Measurements from ENCODE around the gene SCEL. TPM values are rescaled to one million over a fixed set of nuclear protein-coding genes. Genes with fewer than 3 reads are reported as not detected.
"Not testable (repeated sequence)": the region's sequence is repeated elsewhere in the genome, so short reads cannot be mapped to it uniquely, and the experiment has no call there.

SCEL gene
- total RNA-seq, 1 donor from 2014 or later = not detected

DNA sequence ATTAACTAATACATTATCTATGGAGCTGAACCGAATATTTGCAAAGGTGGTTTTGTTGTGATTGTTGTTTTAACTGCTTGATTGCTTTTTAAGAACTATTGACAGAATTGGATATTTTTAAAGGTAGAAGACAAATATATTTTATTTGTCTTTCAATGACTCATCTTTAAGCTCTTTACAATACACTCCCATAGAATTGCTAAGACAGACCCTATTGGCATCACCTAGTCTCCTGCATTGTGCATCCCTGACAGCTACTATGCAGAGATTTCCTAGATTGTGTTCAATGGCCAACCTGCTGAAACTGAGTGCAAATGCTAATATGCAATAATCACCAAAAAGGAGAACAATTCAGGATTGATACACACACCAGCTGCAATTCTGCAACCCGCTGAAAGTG lies 19.7 kb upstream of the SCEL start:
- Mint-ChIP-seq H3K36me3 (no peaks in the 10 kb centered on the region), H3K4me3 (no peak overlapping the region), H3K27me3 (ENCODE audit: insufficient read depth, low read depth) (no peaks in the 10 kb centered on the region), H3K9me3 (no peaks in the 10 kb centered on the region), H3K4me1 (no peaks in the 10 kb centered on the region), H3K27ac (no peak overlapping the region)
- no peak for DNase-seq (ENCODE audit: low spot score)
- Histone ChIP-seq H3K36me3 (no peaks in the 10 kb centered on the region), H3K79me2 (ENCODE audit: low read depth) (no peaks in the 10 kb centered on the region), H3K9me3 (ENCODE audit: low read depth) (no peaks in the 10 kb centered on the region), H4K20me1 (ENCODE audit: low read depth) (no peaks in the 10 kb centered on the region), H3F3A (ENCODE audit: low read depth) (no peaks in the 10 kb centered on the region), H3K27ac (no peak overlapping the region), H3K4me2 (no peak overlapping the region), H3K4me3 (no peak overlapping the region), H3K27me3 (no peaks in the 10 kb centered on the region), H3K9ac (no peak overlapping the region), H3K4me1 (no peaks in the 10 kb centered on the region), H2AFZ (replicated peaks) (no peak overlapping the region)
- TF ChIP-seq EZH2 (IDR thresholded peaks at IDR 0.05) (no peak), EZH2phosphoT487 (IDR thresholded peaks at IDR 0.05) (no peak)
- TF ChIP-seq, protein P1, sequence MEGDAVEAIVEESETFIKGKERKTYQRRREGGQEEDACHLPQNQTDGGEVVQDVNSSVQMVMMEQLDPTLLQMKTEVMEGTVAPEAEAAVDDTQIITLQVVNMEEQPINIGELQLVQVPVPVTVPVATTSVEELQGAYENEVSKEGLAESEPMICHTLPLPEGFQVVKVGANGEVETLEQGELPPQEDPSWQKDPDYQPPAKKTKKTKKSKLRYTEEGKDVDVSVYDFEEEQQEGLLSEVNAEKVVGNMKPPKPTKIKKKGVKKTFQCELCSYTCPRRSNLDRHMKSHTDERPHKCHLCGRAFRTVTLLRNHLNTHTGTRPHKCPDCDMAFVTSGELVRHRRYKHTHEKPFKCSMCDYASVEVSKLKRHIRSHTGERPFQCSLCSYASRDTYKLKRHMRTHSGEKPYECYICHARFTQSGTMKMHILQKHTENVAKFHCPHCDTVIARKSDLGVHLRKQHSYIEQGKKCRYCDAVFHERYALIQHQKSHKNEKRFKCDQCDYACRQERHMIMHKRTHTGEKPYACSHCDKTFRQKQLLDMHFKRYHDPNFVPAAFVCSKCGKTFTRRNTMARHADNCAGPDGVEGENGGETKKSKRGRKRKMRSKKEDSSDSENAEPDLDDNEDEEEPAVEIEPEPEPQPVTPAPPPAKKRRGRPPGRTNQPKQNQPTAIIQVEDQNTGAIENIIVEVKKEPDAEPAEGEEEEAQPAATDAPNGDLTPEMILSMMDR (IDR thresholded peaks at IDR 0.05) = no peak

DNA sequence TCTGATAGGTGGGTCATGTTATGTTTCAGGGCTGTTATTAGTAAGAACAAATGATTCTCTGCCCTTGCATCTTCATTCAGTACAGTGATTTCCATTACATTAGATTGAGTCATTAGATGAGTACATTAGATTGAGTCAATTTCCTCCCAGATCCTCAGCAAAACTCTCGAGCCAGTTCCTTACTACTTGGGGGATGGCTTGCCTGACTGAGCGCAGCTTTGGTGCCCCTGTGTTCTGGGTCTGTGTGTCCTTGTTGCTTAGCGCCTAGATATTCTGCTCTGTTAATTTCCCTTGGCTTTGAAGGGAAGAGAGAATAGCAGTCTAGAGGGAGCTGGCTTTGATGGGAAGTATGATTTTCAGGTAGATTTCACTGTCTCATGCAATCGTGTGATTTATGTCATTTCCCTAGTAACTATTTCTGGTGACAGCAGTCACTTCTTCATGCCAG lies 19.1 kb upstream of the SCEL start:
- Histone ChIP-seq H3K4me2 (no peak overlapping the region), H3K9ac (no peak overlapping the region), H4K20me1 (ENCODE audit: low read depth) (no peaks in the 10 kb centered on the region), H3K36me3 (no peaks in the 10 kb centered on the region), H3K27me3 (no peaks in the 10 kb centered on the region), H3K79me2 (ENCODE audit: low read depth) (no peaks in the 10 kb centered on the region), H3K4me3 (no peak overlapping the region), H3K27ac (no peak overlapping the region), H3F3A (ENCODE audit: low read depth) (no peaks in the 10 kb centered on the region), H3K4me1 (no peaks in the 10 kb centered on the region), H3K9me3 (ENCODE audit: low read depth) (no peaks in the 10 kb centered on the region), H2AFZ (replicated peaks) (no peak overlapping the region)
- Mint-ChIP-seq H3K4me1 (no peaks in the 10 kb centered on the region), H3K4me3 (no peak overlapping the region), H3K27me3 (ENCODE audit: insufficient read depth, low read depth) (no peaks in the 10 kb centered on the region), H3K9me3 (no peaks in the 10 kb centered on the region), H3K27ac (no peak overlapping the region), H3K36me3 (no peaks in the 10 kb centered on the region)
- no peak for DNase-seq (ENCODE audit: low spot score)
- TF ChIP-seq EZH2phosphoT487 (IDR thresholded peaks at IDR 0.05) = no peak
- TF ChIP-seq EZH2 (IDR thresholded peaks at IDR 0.05) = no peak
- TF ChIP-seq, protein P1 (IDR thresholded peaks at IDR 0.05) = no peak

DNA sequence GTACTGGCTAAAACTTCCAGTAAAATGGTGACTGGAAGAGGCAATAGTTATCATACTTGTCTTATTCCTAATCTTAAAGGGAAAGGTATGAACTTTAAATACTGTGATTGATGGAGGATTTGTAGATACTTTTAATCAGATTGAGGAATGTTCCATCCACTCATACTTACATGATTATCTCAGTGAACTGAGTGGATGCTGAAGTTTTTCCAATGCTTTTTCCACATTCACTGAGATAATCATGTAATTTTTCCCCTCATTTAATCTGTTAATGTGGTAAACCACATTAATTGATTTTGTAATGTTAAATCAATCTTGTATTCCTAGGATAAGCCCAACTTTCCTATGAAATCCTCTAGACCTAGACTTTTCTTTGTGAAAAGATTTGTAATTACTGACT lies 17.2 kb upstream of the SCEL start:
- H2AFZ ChIP-seq (replicated peaks) = no peak overlapping the region
- Mint-ChIP-seq H3K9me3 (no peaks in the 10 kb centered on the region), H3K27me3 (ENCODE audit: insufficient read depth, low read depth) (no peaks in the 10 kb centered on the region), H3K36me3 (no peaks in the 10 kb centered on the region), H3K4me3 (no peak overlapping the region), H3K27ac (no peak overlapping the region), H3K4me1 (no peaks in the 10 kb centered on the region)
- no peaks in the 10 kb centered on the region for H3F3A ChIP-seq (ENCODE audit: low read depth)
- H3K4me1 ChIP-seq = peaks cover 7% of the 10 kb centered on the region
- H3K4me2 ChIP-seq = no peak overlapping the region
- no peaks in the 10 kb centered on the region for H3K27me3 ChIP-seq
- no peak for DNase-seq (ENCODE audit: low spot score)
- no peaks in the 10 kb centered on the region for H3K9me3 ChIP-seq (ENCODE audit: low read depth)
- H3K27ac ChIP-seq = no peak overlapping the region
- H3K4me3 ChIP-seq = no peak overlapping the region
- no peak for TF ChIP-seq EZH2phosphoT487 (IDR thresholded peaks at IDR 0.05)
- TF ChIP-seq, protein P1 (IDR thresholded peaks at IDR 0.05) = no peak
- no peaks in the 10 kb centered on the region for H3K79me2 ChIP-seq (ENCODE audit: low read depth)
- H4K20me1 ChIP-seq (ENCODE audit: low read depth) = no peaks in the 10 kb centered on the region
- no peaks in the 10 kb centered on the region for H3K36me3 ChIP-seq
- H3K9ac ChIP-seq = no peak overlapping the region

DNA sequence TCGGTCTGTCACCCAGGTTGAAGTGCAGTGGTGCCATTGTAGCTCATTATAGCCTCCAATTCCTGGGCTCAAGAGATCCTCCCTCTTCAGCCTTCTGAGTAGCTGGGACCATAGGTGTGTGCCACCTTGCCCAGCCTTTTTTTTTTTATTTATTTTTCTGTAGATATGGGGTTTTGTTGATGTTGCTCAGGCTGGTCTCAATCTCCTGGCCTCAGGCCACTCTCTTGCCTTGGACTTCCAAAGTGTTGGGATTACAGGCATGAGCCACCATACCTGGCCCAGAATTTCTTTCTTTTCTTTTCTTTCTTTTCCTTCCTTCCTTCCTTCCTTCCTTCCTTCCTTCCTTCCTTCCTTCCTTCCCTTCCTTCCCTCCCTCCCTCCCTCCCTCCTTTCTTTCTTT lies 16.1 kb upstream of the SCEL start:
- not testable (repeated sequence) for H3K27ac Mint-ChIP-seq; H3K4me1 Mint-ChIP-seq; H3K9me3 Mint-ChIP-seq; H3K4me2 ChIP-seq; H3K27me3 Mint-ChIP-seq (ENCODE audit: insufficient read depth, low read depth); H3K4me3 ChIP-seq; H3K27me3 ChIP-seq; H3K4me1 ChIP-seq; H3K9me3 ChIP-seq (ENCODE audit: low read depth); H3K79me2 ChIP-seq (ENCODE audit: low read depth); H3K36me3 ChIP-seq; H3K4me3 Mint-ChIP-seq; DNase-seq (ENCODE audit: low spot score); H3K9ac ChIP-seq; H3K36me3 Mint-ChIP-seq; H3F3A ChIP-seq (ENCODE audit: low read depth); H3K27ac ChIP-seq; H2AFZ ChIP-seq (replicated peaks); H4K20me1 ChIP-seq (ENCODE audit: low read depth)

All from neural progenitor cell (in vitro differentiated cells).